Mononuclear cell (primary cell): ENCODE data around the gene MYO18A. TPM values are rescaled to one million over a fixed set of nuclear protein-coding genes. Genes with fewer than 3 reads are reported as not detected.

Source experiments
- H3K27me3 ChIP-seq: 2 replicates; pipeline ENCODE4 v1.6.0; 2011; ENCODE audit warnings: low read length, control low read depth; ENCODE audit not compliant: insufficient read depth
- H3K4me1 ChIP-seq: 2 replicates; pipeline ENCODE4 v1.5.1; 2011; ENCODE audit warnings: mild to moderate bottlenecking, low read length, control low read depth; ENCODE audit not compliant: insufficient read depth
- H3K4me3 ChIP-seq: 2 replicates; pipeline ENCODE4 v1.5.1; 2011; ENCODE audit warnings: mild to moderate bottlenecking, low read length, moderate library complexity
- H3K9me3 ChIP-seq: 2 replicates; pipeline ENCODE4 v1.5.1; 2011; ENCODE audit warnings: low read depth, mild to moderate bottlenecking, control low read depth, low read length
- total RNA-seq: library from RNA; depleted of rRNA; stranded (reverse); fragments of >200 nt; gene quantifications from one replicate; pipeline ENCODE4 v1.2.3, GENCODE V29; 2012

The MYO18A gene
- total RNA-seq, 1 donor = 40.1 TPM

GRCh38 chr17:29048440-29049368 is 131.5 kb downstream of the MYO18A start:
- H3K4me3 ChIP-seq = no peak overlapping the region
- H3K4me1 ChIP-seq = peaks cover 23% of the 10 kb centered on the region
- no peaks in the 10 kb centered on the region for H3K9me3 ChIP-seq
- no peaks in the 10 kb centered on the region for H3K27me3 ChIP-seq

GRCh38 chr17:29046473-29046839 is 133.7 kb downstream of the MYO18A start:
- no peak overlapping the region for H3K4me3 ChIP-seq
- H3K4me1 ChIP-seq = peaks cover 46% of the 10 kb centered on the region
- H3K27me3 ChIP-seq = no peaks in the 10 kb centered on the region
- H3K9me3 ChIP-seq = no peaks in the 10 kb centered on the region

DNA sequence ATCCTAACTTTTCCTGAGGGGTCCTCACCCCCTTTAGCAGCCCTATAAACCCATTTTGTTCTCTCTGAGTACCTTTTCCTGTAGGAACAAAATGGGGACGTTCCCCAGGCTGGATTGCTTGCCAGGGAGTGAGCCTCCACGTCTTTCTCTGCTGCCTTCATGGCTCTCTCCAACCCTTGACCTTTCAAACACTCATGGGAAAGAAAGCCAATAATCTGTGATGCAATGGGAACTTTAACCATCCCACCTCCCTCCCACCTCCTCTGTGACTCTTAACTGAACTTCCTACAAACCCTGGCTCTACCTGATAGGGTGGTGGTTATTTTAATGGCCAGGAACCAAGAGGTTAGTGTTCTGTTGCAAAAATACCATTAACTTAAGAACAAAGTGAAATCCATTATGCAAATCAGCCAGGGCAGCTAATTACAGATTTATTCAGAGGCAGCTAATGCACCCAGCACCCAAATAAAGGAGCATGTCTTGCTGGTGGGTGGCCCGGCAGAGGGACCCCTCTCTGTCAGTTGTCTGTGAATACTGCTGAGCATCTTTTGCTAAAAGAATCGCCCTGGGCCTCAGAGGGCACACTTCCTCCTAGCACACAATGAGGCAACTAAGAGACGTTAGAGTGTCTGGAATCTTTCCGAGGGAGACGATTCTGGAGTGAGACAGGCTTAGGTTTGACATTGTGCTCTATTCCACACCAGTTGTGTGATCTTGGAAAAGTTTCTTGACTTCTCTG is 134.3 kb downstream of the MYO18A start:
- Histone ChIP-seq H3K27me3 (no peaks in the 10 kb centered on the region), H3K9me3 (no peaks in the 10 kb centered on the region), H3K4me3 (no peak overlapping the region), H3K4me1 (peaks cover 48% of the 10 kb centered on the region)

- Histone ChIP-seq H3K4me1 (peaks cover 48% of the 10 kb centered on the region), H3K4me3 (no peak overlapping the region), H3K9me3 (no peaks in the 10 kb centered on the region), H3K27me3 (no peaks in the 10 kb centered on the region)
Observed at GRCh38 chr17:29045026-29045425, 135.2 kb downstream of the MYO18A start.

DNA sequence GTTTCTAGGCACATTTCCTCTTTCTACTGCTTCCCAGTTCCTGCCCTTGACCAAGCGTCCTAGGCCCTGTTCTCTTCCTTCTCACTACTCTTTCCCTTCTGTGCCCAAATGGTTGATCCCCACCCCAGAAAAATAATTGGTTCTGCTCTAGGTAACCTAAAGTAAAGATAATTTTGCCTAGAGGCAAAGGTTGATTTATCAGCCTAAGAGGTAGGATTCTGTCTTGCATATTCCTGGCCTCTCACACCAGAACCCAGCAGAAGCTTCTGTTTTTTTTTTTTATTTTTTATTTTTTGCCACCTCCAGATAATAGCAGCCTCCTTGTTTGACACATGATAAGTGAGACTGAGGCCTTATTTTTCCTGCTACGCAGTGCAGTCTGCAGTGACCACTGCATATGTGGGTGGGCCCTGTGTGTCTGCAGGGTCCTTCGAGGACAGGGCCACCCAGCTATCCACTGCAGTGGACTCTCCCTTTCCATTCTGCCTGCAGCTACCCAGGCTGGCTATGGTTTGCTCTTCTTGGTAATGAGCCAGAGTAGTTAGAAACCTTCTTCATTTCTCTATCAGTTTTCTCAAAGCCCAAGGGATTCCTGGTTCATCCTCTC is 136.6 kb downstream of the MYO18A start:
- H3K27me3 ChIP-seq = no peaks in the 10 kb centered on the region
- peaks cover 48% of the 10 kb centered on the region for H3K4me1 ChIP-seq
- no peak overlapping the region for H3K4me3 ChIP-seq
- H3K9me3 ChIP-seq = no peaks in the 10 kb centered on the region

DNA sequence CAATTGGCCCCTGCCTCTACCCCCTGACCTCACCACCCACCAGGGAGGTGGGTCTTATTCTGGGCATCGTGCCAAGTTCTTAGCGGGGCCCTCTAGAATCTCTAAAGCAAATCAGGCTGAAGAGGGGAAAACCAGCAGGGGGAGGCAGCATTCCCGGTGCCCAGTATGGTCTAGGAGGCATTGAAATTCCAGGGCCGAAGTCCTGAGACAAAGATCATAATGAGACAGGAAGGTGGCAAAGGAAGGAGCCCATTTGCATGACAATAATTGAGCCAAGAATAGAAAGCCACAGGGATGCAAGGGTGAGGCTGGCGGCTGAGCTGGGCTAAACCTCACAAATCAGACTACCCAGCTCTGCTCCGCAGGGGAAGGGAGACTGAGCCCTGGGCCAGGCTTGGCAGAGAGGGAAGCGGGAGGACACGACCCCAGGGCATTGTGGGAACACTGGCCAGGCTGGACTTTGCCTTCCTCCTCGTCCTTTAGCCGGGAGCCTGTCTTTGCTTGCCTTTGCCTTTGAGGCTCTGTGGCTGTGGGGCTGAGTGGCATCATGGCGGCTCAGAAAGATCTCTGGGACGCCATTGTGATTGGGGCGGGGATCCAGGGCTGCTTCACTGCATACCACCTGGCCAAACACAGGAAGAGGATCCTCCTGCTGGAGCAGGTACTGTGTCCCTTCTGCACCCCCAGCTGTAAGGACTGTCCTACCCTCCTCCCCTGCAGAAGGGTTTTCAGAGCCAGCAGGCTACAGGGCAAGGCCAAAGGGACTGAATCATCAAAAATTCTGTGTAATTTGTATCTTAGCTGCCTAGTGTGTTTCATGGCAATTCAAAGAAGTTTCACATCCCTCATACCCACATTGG is 137.3 kb downstream of the MYO18A start, which contains the start of gene PIPOX:
Gene PIPOX, plus strand, starts transcription at position 463 of the 860 bp plus-strand sequence. Its CDS starts 85 bp downstream, at position 548.
- Histone ChIP-seq H3K4me3 (no peak within 1 kb of the TSS), H3K27me3 (peaks cover 4% of the 10 kb centered on the region), H3K4me1 (peaks cover 48% of the 10 kb centered on the region), H3K9me3 (no peaks in the 10 kb centered on the region)

GRCh38 chr17:29042026-29042678 is 138.0 kb downstream of the MYO18A start:
- peaks cover 48% of the 10 kb centered on the region for H3K4me1 ChIP-seq
- peaks cover 4% of the 10 kb centered on the region for H3K27me3 ChIP-seq
- no peak overlapping the region for H3K4me3 ChIP-seq
- no peaks in the 10 kb centered on the region for H3K9me3 ChIP-seq

DNA sequence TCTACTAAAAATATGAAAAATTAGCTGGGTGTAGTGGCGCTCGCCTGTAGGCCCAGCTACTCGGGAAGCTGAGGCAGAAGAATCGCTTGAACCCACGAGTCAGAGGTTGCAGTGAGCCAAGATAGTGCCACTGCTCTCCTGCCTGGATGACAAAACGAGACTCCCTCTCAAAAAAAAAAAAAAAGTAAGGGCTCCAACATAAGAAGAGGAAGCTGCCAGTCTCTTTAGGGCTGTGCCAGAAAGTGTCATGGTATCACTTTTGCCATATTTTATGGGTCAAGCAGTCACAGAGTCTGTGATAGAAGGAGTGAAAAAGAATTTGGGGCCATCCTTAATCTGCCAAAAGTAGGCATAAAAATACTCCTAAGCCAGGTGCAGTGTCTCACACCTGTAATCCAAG is 138.6 kb downstream of the MYO18A start:
- peaks cover 46% of the 10 kb centered on the region for H3K4me1 ChIP-seq
- H3K4me3 ChIP-seq = no peak overlapping the region
- no peaks in the 10 kb centered on the region for H3K9me3 ChIP-seq
- peaks cover 4% of the 10 kb centered on the region for H3K27me3 ChIP-seq

- peaks cover 4% of the 10 kb centered on the region for H3K27me3 ChIP-seq
- H3K4me3 ChIP-seq = no peak overlapping the region
- no peaks in the 10 kb centered on the region for H3K9me3 ChIP-seq
- H3K4me1 ChIP-seq = peaks cover 41% of the 10 kb centered on the region
Observed at GRCh38 chr17:29041091-29041490, 139.1 kb downstream of the MYO18A start.

- H3K9me3 ChIP-seq = no peaks in the 10 kb centered on the region
- no peak overlapping the region for H3K4me3 ChIP-seq
- peaks cover 10% of the 10 kb centered on the region for H3K27me3 ChIP-seq
- H3K4me1 ChIP-seq = peaks cover 37% of the 10 kb centered on the region
Observed at GRCh38 chr17:29039764-29040598, 140.2 kb downstream of the MYO18A start.

DNA sequence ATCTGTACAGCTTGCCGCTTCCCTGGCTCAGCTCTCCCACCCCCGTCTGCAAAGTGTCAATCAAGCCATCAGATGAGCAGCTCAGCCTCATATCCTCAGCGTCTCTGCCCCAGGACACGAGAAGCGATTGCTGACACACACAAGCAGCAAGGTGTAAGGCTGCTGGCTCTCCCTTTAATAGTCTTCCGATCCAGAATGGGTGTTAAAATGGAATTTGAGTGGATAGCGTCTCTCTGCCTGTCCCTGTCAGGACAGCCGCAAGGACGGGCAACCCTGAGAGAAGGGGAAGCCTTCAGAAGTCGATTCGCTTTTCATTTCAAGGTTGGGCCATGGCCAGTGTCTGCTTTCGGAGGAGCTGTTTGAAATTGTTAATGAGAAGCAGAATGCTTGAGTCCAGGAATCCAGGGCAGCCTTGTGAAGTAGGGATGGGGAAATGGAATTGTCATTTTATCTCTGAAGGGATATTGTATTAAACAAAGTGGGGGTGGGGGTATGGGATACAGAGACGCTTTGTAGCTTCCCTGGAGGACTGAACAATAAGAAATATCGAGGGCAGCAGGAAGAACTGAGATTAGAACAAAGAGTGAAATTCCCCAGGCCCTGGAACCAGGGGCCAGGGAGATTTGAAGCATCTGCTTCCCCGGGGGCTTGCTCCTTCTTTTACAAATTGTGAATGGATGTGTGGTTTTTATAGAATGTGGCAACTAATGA is 142.0 kb downstream of the MYO18A start:
- Histone ChIP-seq H3K27me3 (peaks cover 19% of the 10 kb centered on the region), H3K4me1 (peaks cover 21% of the 10 kb centered on the region)

GRCh38 chr17:29037739-29038084 is 142.5 kb downstream of the MYO18A start:
- Histone ChIP-seq H3K27me3 (peaks cover 19% of the 10 kb centered on the region), H3K9me3 (no peaks in the 10 kb centered on the region), H3K4me3 (no peak overlapping the region), H3K4me1 (peaks cover 21% of the 10 kb centered on the region)

More for the DNA sequence above, 142.0 kb downstream of the MYO18A start:
- Histone ChIP-seq H3K9me3 (no peaks in the 10 kb centered on the region), H3K4me3 (no peak overlapping the region)

- H3K9me3 ChIP-seq = no peaks in the 10 kb centered on the region
- H3K4me1 ChIP-seq = peaks cover 21% of the 10 kb centered on the region
- H3K27me3 ChIP-seq = peaks cover 19% of the 10 kb centered on the region
- H3K4me3 ChIP-seq = no peak overlapping the region
Observed at GRCh38 chr17:29036584-29036983, 143.6 kb downstream of the MYO18A start.
